Measurements from ENCODE around the gene FAM3C. TPM values are rescaled to one million over a fixed set of nuclear protein-coding genes. Genes with fewer than 3 reads are reported as not detected.
"Not testable (repeated sequence)": the region's sequence is repeated elsewhere in the genome, so short reads cannot be mapped to it uniquely, and the experiment has no call there.

FAM3C gene, protein sequence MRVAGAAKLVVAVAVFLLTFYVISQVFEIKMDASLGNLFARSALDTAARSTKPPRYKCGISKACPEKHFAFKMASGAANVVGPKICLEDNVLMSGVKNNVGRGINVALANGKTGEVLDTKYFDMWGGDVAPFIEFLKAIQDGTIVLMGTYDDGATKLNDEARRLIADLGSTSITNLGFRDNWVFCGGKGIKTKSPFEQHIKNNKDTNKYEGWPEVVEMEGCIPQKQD
- 10 to 100 TPM; 27.2 to 38.8 (median 36.6) TPM for total RNA-seq
- long read RNA-seq, donor 1, transcript FAM3C-201 (10 exons, 2,508 nt) = major isoform, 69 of 77 reads
- long read RNA-seq, donor 1, partial matches to known transcripts = 0 of 77 reads
- long read RNA-seq, donor 1, other reads (novel, unspliced or antisense) = 8 of 77 reads
- long read RNA-seq, donor 2, transcript FAM3C-201 (10 exons, 2,508 nt) = major isoform, 6 of 6 reads
- long read RNA-seq, donor 2, partial matches to known transcripts = 0 of 6 reads
- long read RNA-seq, donor 2, other reads (novel, unspliced or antisense) = 0 of 6 reads

DNA sequence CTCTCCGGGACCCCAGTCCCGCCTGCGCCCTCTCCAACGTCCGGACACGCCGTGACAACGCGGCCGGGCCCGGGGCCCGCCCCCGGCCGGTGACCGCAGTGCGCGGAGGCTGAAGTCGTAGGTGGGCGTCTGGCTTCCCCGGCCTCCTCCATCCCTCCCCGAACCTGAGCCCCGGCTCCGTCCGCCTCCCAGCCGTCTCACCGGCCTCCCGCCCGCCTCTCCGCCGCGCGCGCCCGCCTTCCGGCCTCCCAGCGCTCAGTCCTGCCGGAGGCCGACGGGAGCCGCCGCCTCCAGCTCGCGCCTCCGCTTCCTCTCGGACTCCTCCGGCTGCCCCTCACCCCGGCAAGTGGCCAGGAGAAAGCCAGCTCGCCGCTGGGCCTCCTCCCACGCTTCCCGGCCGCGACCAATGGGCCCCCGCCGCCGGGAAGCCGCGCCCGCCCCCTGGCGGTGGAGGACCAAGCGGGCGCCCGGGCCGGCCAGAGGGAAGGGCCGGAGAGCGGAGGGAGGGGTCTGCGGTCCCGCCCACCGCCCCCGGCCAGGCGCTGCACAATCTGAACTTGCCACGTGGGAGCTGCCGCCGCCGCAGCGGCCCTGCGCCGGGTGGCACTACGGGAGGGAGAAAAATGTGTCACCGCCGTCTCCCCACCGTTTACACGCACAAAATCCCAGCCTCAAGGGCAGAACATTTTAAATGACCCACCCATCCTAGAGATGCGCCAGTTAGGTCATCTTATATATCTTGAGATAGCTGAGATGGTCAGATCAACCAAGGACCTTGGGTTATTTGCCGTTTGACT is at the start of gene FAM3C:
FAM3C (minus strand) TSS at position 348 of the 797 bp plus-strand sequence. CDS start 13,339 bp downstream, outside the sequence.
- Histone ChIP-seq H3K9me3 (no peaks in the 10 kb centered on the region), H3K4me3 (peak within 1 kb of the TSS; percentile 84), H3K36me3 (ENCODE audit: low read depth) (no peaks in the 10 kb centered on the region), H3K4me1 (ENCODE audit: low read depth) (peaks cover 8% of the 10 kb centered on the region)
- intact Hi-C loops (cut with DNase I, micrococcal nuclease) = no loop called here
- ATAC-seq (peak; percentile 99), DNase-seq (peak; percentile 88 to 94 (median 91))
- TF ChIP-seq, protein P1, sequence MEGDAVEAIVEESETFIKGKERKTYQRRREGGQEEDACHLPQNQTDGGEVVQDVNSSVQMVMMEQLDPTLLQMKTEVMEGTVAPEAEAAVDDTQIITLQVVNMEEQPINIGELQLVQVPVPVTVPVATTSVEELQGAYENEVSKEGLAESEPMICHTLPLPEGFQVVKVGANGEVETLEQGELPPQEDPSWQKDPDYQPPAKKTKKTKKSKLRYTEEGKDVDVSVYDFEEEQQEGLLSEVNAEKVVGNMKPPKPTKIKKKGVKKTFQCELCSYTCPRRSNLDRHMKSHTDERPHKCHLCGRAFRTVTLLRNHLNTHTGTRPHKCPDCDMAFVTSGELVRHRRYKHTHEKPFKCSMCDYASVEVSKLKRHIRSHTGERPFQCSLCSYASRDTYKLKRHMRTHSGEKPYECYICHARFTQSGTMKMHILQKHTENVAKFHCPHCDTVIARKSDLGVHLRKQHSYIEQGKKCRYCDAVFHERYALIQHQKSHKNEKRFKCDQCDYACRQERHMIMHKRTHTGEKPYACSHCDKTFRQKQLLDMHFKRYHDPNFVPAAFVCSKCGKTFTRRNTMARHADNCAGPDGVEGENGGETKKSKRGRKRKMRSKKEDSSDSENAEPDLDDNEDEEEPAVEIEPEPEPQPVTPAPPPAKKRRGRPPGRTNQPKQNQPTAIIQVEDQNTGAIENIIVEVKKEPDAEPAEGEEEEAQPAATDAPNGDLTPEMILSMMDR (IDR thresholded peaks at IDR 0.05) = peak; percentile 97

DNA sequence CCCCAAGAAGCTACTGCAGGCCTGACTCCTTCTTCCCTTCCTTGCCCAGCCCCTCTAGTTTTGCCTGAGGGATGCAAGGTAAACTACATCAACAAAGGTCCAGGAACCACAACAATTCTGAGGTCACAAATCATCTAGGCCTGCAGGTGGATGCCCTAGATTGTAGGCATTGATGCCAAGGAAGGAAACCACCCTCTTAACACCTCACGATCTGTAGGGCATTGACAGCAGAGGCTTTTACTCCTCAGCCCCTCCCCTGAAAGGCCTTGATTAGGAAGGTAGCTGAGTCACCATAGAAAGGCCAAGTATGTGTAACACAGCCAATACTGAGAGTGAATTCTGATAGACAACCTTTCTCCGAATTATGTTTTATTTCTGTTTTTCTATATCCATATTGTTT is 46.7 kb upstream of the FAM3C start:
- intact Hi-C loops (cut with DNase I, micrococcal nuclease) = no loop called here
- Histone ChIP-seq H3K36me3 (ENCODE audit: low read depth) (no peaks in the 10 kb centered on the region), H3K4me3 (no peak overlapping the region), H3K4me1 (ENCODE audit: low read depth) (peaks cover 7% of the 10 kb centered on the region), H3K9me3 (no peaks in the 10 kb centered on the region)
- no peak for ATAC-seq
- TF ChIP-seq, protein P1 (IDR thresholded peaks at IDR 0.05) = no peak
- no peak for DNase-seq

DNA sequence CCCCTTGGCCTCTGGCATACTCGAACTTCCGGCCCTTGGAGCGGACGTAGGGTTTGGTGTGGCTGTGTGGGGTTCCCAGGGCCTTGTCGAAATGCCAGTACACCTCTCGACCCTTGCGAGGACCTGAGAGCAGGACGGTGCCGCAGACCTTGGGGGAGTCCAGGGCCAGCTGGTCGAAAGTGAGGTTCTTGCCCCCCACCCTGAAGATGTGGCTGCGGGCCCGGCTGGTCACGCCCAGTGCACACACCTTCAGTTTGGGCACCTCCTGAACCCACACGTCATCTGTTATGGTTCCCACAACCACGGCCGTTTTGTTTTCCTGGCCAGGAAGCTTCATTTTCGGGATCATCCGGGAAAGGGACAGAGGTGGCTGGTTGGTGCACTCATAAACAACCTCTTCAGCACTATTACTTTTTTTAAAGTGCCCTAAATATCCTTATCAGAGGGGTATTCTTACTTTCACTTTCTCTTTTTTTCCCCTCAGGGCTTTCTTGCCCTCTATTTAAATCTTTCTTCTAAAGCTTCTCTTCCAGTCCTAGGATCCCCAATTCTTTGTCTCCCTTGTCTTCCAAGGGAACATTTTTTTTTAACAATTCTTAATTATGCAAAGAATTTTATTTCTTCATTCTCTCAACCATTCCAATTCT is 44.9 kb upstream of the FAM3C start:
- DNase-seq (peak in 2 of 3 donors; percentile 12 to 54), ATAC-seq (peak; percentile 40)
- Histone ChIP-seq H3K4me3 (no peak overlapping the region), H3K4me1 (ENCODE audit: low read depth) (peaks cover 9% of the 10 kb centered on the region), H3K9me3 (no peaks in the 10 kb centered on the region), H3K36me3 (ENCODE audit: low read depth) (no peaks in the 10 kb centered on the region)
- intact Hi-C loops (cut with DNase I, micrococcal nuclease) = no loop called here
- TF ChIP-seq, protein P1 (IDR thresholded peaks at IDR 0.05) = no peak

DNA sequence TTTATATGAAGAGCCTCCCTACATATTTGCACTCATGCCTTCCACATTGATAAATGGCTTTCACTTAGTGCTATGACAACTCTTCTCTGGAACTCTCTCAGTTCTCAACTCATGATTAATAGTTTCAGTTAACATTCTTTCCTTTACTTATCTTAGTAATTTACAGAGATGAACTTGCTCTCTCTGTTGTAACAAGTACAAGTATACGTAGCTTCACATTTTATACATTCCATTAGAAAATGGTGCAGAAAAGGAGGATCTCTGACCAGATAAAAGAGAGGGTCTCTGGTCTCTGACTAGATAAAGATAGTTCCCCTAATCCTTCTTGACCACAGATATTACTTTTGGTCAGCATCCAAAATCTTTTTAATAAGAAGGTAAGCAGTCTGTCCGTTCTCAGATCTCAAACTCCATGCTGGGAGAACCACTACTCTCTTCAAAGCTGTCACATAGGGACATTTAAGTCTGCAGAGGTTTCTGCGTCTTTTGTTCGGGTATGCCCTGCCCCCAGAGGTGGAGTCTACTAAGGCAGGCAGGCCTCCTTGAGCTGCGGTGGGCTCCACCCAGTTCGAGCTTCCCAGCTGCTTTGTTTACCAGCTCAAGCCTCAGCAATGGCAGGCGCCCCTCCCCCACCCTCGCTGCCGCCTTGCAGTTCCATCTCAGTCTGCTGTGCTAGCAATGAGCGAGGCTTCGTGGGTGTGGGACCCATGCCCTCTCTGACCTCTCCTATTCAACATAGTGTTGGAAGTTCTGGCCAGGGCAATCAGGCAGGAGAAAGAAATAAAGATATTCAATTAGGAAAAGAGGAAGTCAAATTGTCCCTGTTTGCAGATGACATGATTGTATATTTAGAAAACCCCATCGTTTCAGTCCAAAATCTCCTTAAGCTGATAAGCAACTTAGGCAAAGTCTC is 42.2 kb upstream of the FAM3C start:
- intact Hi-C loops (cut with DNase I, micrococcal nuclease); H3K9me3 ChIP-seq; H3K36me3 ChIP-seq (ENCODE audit: low read depth); H3K4me1 ChIP-seq (ENCODE audit: low read depth); H3K4me3 ChIP-seq: not testable (repeated sequence)
- DNase-seq (peak; percentile 88 to 92 (median 92)), ATAC-seq (peak; percentile 64)

DNA sequence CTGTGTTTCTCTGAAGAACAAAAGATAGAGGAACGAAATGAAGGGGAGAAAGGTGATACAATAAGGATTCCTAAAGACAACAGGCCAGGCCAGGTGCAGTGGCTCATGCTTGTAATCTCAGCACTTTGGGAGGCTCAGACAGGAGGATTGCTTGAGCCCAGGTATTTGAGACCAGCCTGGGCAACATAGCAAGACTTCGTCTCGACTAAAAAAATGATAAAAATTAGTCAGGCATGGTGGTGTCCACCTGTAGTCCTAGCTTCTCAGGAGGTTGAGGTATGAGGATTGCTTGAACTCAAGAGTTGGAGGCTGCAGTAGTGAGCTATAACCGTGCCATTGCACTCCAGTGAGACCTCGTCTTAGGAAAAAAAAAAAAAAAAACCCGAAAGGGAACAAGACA is 41.4 kb upstream of the FAM3C start:
- H3K9me3 ChIP-seq = no peaks in the 10 kb centered on the region
- TF ChIP-seq, protein P1 (IDR thresholded peaks at IDR 0.05) = no peak
- no peak overlapping the region for H3K4me3 ChIP-seq
- DNase-seq (no peak), ATAC-seq (no peak)
- H3K36me3 ChIP-seq (ENCODE audit: low read depth) = no peaks in the 10 kb centered on the region
- H3K4me1 ChIP-seq (ENCODE audit: low read depth) = peaks cover 9% of the 10 kb centered on the region
- intact Hi-C loops (cut with DNase I, micrococcal nuclease) = no loop called here
